GM19397 (cell line): Measurements from ENCODE around the gene PALLD.

Source experiments
- ATAC-seq: cut with Tn5 transposase; IDR thresholded peaks from one replicate; pipeline ENCODE4 v1.9.1; 2021; ENCODE audit warnings: mild to moderate bottlenecking, moderate library complexity; ENCODE audit not compliant: unreplicated experiment

Gene PALLD

DNA sequence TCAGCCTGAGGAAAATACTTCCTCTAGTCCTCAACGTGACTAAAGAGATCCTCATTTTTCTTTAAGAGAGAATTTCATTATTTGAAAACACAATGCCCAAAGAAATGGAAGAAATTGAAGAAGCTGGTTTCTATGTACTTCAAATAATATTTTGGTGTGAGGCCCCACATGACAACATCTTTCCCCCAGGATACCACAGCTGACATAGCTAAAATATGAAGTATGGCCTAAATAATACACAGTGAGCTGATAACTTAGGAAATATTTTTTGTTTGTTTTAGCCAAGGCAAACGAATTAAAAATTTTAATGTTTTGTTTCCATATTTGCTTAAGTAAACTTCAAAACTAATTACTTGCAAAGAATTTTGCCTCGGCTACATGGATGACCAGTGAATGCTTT, 364.0 kb downstream of the PALLD start:
- no peak for ATAC-seq

DNA sequence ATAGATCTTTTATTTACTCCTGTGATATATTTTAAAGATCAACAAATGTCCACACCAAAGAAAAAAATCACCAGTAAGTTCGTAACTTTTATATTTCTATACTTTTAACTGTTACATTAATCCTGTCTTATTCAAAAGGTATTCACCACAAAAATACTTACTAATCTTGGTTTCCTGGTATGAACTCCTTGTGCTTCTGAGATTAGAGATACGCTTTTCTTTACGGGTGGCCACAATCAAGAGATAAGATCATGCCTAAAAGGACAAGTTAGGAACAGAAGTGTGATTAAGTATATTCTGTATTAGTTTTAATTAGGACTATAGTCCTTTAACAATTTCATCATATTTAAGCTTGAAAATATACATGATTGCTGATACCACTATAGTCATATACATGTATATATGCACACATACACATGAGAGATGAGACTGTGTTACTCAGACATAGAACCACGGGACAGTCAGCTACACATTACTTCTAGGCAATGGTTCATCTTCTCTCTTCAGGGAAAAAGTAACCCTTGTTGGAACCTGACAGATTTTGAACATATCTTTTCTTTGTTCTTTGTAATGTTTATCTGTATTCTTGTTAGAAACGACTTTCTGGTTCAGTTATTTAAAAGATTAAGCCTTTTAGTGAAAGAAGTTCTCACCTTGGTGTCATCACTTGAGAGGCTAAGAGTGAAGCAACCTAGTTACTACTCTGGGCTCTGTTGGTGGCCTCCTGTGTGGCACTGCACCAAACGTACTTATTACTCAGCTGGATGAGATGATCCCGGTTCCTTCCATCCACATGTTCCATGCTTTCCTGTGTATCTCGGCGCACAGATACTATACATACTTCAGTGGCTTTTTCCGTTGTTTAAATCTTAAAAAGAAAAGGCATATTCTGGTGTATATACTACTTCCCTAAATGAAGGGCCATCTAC, 367.1 kb downstream of the PALLD start:
- no peak for ATAC-seq

DNA sequence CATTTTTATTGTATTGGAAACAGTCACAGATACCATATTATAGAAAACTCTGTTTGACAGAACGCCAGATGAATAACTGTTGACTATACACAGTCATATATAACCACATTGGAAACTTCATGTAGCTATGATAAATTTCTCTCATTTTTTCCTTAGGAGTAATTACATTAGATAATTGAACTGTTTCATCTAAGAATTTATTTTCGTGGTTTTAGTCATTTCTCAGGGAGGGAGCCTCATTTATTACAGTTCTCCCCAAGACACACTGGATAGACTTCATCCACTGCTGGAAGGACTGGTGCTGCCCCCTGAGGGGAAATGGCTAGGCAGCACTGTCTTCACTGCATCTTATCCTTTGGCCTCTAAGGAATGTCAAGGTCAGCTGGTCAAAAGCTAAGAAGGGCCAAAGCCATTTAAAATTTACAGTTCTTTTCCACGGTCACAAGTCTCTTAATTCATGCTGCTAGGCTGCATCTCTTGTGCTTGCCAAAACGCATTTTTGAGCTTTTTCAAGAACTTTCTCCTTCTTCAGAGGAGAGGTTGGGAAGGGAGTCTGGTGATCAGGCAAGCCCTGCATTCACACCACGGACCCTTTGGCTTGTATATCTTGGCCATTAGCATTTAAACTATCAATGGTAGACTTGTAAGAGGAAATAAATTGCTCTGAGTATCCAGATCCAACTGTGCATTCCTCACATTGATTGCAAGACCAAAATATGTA, 368.1 kb downstream of the PALLD start:
- no peak for ATAC-seq

DNA sequence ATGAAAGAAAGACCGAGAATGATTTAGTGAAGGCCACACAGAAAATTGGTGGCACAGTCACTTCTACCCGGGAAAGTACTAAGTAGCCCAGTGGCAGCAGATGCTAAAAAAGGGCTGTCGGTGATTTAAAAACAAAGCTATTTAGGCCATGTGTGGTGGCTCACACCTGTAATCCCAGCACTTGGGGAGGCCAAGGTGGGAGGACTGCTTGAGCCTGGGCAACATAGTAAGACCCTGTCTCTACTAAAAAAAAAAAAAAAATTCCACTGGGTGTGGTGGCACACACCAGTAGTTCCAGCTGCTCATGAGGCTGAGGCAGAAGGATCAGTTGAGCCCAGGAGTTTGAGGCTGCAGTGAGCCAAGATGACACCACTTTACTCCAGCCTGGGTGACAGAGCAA, 369.0 kb downstream of the PALLD start:
- ATAC-seq: no peak

DNA sequence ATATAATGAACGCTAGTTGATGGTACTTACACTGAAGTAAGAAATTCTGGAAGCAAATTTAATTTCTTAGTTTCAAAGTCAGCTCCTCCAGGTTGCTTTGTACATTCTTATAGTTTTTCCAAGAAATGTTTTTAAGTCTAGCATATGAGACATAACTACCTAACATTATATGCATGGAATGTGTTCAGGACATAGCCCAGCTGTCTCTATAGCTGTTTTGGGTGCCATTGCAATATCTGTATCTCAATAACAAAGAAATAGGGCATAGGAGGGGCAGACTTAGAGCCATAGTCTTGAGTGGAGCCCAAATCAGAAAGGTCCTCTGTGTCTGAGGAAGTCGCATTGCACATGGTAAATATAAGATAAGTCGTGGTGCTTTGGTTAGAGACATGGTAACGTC, 369.8 kb downstream of the PALLD start:
- no peak for ATAC-seq

DNA sequence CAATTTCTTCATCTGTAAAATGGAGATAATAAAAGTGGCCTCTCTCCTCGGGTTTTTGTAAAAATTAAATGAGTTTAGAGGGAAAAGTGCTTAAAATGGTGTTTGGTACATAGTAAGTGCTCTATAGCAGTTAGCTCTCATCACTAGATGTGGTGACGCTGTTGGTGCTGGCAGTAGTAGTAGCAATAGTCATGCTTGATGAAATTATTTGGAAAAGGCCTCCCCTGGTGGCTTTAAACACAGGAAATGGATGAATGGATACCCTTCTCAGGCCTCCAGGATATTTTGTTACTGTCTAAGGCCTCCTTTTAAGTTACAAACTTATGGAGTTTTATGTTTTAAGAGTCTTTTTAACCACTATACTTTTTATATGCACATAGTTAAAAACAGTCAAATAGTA, 370.3 kb downstream of the PALLD start:
- ATAC-seq: no peak

DNA sequence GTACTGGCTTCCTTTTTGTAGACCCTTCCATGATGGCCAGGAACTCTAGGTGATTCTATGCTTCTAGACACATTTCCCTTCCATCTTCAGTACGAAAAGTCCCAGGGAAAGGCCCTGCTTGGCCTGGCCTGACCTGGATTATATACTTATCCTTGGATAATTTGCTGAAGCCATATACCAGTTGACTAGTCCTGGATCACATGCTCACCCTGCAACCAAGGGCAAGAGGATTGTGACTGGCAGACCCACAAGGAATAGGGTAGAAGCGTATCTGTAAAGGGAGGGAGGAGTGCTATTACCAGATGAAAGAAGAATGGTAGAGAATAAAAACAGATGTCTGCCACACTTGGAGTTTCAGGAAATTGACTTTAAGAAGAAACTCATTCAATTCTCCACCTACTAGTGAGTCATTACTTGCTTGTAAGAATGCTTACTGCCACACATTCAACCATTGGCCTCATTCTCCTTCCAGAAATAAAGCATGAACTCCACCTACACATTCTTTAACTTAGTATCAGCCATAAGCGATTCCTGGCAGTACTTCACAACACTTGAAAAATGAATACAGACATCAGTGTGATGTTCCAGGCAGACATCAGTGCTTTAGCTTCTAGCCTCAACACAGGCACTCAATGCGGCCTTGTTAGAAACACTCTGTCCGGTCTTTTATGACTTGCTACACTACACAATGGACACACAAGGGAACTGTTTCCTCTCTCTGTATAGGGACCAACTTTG, 371.4 kb downstream of the PALLD start:
- ATAC-seq: no peak

DNA sequence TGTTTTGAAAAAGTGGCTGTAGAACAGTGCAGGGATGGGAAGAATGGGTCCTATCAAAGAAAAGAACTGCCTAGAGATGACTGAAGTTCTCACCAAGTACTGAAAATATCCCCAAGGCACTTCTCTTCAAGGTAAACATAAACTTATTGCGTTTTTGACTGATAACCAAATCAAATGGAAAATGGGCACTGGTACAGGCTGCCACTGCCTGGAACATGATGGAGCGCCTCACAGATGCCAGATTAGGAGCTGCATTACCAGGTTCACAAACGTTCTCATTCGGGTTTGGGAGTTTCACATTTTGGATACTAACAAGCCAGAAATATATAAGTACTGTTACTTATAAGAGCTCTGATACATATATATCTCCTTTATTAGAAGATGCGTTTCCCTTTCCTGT, 371.9 kb downstream of the PALLD start:
- no peak for ATAC-seq

DNA sequence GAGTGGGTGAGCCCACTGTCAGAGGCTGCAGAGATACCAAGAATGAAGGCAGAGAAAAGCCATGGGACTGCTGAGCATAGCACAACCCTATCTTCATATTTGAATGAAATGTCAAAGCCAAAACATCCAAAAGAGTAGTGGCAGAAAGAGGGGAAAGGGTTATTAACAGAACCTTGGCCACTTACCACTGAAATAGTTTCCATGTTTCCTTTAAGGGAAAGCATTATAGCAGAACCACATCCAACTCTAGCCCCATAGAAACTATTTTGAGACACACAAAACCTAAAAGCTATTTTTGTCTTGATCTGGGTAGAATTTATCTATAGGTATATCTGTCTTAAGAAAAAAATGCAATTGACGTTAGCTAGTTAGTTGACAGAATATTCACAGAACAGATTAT, 373.2 kb downstream of the PALLD start:
- ATAC-seq: no peak

DNA sequence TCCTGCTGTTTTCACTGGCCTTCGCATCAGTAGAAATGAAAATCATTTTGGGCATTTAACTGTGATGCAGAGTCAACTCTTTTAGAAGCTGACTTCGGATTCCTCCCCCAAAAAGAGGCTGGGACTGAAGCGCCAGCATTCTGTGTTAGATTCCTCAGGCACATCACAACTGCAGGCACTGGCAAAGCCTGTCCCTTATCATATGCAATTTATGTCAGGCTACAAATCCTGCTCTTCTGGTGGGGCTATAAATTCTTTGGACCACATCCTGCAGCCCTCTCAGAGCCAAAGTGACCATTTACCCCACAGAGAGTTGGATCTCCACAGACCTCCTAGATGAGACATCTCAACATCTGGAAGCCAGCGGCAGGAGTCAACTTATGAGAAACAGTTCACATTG, 374.8 kb downstream of the PALLD start:
- no peak for ATAC-seq

DNA sequence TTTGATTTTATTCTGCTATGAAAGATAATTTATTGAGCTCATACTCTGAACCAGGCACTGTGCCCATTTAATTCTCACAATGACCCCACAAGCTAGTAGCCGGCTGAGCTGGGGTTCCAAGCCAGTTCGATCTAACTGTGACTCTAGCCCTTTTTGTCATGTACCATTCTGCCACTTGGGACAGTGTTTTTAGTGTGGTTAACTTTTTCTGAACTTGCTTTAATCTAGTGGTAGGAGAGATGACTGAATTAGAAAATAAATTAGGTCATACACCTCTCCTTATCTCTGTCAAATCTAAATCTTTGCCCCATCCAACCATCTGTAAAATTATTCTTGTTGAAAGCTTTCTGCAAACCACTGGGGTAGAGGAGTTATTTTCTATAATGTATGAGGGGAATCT, 377.2 kb downstream of the PALLD start:
- no peak for ATAC-seq

DNA sequence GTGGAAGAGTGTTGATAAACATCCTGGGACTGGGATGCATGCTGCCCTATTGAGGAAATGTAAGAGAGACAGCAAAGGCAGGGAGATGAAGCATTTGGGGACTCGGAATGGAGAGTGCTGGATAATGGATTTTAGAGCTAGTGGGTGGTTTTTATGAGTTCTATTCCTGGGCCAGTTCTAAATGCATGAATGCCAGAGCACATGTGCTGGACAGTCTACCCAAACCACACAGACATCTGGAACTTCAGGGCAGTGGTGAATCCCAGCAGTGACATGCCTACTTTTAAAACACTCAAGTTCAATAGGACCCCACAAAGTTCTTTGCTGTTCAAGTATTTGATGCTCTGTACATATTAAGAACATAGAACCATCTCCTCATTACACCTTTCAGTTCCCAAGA, 379.3 kb downstream of the PALLD start:
- ATAC-seq: no peak

DNA sequence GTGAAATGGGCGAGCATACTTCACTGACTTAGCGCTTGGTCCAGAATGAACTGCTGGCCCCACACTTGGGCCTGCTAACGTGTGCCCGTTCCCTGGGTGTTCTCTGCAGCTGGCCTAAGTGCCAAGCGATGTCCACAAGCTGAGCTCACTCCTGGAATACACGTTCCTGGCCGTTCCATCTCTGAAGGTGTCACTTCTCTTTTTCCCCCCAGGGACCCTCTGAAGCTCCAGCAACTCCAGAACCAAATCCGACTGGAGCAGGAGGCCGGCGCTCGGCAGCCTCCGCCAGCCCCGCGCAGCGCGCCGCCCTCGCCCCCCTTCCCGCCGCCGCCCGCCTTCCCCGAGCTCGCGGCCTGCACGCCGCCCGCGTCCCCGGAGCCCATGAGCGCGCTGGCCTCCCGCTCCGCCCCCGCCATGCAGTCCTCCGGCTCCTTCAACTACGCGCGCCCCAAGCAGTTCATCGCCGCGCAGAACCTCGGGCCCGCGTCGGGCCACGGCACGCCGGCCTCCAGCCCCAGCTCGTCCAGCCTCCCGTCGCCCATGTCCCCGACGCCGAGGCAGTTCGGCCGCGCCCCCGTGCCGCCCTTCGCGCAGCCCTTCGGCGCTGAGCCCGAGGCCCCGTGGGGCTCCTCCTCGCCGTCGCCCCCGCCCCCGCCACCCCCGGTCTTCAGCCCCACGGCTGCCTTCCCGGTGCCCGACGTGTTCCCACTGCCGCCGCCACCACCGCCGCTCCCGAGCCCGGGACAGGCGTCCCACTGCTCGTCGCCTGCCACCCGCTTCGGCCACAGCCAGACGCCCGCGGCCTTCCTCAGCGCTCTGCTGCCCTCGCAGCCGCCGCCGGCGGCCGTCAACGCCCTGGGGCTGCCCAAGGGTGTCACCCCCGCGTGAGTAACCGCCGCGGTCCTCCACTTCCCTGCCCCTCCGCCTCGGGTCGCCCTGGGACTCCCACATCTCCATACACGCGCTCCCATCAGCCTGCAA, 380.9 kb downstream of the PALLD start:
- peak; percentile 38 for ATAC-seq

DNA sequence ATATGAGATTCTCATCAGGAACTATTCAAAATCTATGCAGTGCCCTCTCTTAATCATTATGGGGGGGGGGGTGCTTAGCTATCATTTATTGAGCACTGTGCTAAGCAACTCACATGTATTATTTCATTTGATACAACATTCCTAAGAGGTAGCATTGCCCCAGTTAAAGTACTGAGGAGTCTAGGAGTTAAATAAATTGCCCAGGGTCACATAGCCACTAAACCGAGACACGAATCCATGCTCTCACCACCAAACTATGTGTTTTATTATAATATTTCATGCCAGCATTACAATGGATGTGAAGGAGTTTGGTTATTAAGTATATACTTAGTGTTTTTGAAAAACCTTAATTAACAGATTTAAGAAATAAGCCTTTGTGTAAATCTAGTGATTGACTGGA, 381.8 kb downstream of the PALLD start:
- ATAC-seq: no peak

DNA sequence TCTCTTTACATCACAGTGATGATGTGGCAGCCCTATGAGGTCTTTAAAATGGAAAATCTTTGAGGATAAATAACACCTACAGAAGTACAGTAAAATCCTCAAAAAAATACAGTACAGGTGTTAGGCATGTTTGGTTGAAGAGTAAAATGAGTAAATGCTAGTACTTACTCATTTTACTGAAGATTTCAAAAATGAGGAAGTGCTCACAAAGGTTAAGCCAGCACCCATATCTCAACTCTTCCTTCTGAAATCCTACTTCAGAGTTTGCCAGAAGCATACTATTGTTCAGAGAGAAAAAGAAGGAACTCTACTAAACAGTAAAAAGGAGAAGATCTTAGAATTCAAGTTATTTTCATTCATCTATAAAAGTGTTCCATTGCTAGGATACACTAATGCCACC, 382.3 kb downstream of the PALLD start:
- no peak for ATAC-seq

DNA sequence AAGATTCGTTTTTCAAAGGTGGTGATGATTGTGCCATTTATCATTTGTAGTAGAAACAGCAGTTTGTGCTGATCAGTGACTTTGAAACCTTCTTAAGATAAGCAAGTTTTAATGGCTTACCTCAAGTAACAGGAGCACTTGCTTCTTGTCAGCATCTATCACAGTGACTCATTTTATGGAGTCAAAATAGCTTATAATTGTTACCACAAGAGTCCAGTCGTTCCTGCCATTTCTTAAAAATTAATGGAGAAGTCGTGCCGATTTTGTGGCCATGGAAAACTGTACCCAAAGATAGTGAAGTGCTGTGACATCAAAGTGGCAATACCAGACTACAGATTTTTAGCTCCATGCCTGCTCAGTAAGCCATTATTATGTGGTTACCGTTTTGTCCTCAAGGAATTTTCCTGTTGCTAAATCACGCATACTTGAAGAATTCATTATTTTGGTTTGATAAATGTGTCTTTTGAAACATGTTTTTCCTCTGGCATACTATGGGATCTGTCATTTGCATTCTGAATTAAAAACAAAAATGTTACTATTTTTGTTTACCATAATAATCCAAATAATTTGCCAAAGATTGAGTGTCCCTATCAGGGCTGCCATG, 383.3 kb downstream of the PALLD start:
- ATAC-seq: no peak

DNA sequence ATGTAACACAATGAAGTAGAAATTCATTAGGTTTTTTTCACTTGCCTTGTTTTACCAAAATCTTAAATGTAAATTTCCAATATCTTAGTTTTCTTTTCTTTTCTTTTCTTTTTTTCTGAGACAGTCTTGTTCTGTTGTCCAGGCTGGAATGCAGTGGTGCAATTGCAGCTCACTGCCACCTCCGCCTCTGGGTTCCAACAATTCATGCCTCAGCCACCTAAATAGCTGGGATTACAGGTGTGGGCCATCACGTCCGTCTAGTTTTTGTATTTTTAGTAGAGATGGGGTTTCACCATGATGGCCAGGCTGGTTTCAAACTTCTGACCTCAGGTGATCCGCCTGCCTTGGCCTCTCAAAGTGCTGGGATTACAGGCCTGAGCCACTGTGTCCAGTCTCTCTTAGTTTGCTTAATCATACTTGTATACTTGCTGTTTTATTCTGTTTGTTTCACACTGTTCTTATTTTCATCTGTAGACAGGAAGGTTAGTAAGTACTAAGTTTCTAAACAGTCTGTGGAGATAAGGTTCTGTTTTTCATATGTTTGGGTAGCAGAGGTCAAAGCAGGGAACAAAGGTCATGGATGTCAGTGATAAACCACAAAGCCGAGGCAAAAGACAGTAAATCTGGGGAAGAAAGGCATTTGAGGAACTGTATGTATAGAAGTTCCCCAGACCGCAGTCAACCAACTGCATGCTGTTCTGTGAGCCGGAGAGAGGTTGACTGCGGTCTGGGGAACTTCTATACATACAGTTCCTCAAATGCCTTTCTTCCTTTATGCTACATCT, 384.2 kb downstream of the PALLD start:
- peak; percentile 69 for ATAC-seq

DNA sequence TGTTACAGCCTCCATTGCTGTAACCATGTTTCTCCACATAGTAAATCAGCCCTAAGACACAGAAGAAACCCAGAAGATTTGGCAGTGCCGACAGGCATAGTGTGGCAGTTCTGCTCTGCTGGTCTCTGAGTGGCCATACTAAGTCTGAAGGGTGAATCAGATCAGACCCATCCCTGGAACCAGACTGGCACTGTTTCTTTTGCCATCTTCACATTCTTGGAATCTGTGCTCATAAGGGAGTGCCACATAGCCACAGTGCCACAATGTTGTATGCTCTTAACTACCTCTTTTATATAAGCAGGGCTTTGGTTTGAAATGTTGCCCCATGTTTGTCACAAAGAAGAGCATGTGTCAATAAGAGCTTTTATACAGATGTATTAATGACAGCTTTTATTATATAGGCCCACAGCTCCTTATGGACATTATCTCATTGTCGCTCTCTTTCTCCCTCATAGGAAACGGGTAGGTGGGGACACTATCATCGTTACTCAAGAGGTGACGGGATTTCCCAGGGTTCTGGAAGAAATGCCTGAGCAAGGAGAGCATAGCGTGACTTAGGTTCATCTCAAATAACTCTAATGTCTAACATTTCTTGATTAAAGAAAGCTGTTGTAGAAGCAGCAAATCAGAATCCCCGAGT, 385.0 kb downstream of the PALLD start:
- ATAC-seq: no peak
